ENCODE results near the gene KLHL36.

Gene KLHL36

DNA sequence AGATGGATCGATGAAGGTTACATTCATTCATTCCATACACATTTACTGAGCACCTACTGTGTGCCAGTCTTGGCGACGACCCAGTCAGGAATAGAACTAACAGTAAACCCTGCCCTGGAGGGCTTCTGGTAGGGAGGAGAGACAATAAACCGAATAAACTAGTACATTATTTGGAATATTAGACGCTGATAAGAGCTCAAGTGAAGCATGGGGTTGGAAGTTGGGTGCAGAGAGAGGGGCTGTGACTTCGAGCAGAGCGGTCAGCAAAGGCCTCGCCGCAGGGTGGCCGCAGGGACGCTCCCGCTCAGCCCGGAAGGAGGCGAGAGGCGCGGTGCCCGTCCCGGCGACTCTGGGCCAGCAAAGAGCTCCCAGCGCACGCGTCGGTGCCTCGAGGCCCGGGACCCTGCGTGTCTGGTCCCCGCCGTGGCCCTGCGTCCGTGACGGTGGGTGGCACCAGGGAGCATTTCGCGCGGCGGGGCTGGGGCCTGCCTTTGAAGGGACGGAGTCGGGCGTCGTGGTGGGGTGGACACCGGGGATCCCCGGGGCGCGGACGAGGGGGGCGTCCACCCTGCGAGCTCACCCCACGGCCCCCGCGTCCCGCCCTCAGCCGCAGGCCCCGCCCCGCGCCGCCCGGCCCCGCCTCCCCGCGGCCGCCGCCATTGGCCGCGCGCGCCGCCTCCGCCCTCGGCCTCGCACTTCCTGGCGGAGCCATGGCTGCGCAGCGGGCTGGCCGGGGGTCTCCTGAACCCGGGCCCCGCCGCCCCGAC is at the start of gene KLHL36:
TSS of gene KLHL36 (plus strand) at position 684 of the 767 bp plus-strand sequence. CDS start 2,357 bp downstream, outside the sequence.
- DNase-seq = no peak

DNA sequence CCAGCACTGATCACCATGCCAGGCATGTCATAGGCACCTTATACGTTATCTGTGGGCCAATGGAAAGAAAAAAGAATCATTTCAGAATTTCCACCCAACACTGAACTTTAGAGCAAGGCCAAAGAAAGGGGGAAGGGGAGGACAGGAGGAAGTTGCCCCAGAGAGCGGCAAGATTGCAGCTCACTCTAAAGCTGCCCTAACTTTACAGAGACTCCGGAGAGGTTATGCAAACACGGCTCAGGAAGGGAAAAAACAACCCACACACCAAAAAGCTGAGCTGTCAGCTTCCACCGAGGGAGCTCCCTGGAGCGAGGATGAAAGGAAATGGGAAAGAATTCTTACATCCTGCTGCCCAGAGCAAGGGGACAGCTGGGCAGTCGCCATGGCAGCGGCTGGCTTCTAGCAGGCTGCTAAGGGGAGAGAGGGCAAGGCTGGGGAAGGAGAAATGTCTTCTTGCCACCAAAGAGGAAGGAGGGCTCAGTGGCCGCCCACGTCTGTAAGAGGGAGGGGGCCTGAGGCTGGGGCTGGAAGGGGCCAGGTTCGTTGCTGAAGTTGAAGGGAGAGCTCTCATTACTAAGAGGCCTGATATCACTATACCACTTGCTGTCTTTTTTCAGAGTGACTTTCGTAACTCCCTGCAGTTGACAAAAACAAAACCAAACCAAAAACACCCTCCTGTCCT is 48.6 kb upstream of the KLHL36 start:
- DNase-seq = no peak

DNA sequence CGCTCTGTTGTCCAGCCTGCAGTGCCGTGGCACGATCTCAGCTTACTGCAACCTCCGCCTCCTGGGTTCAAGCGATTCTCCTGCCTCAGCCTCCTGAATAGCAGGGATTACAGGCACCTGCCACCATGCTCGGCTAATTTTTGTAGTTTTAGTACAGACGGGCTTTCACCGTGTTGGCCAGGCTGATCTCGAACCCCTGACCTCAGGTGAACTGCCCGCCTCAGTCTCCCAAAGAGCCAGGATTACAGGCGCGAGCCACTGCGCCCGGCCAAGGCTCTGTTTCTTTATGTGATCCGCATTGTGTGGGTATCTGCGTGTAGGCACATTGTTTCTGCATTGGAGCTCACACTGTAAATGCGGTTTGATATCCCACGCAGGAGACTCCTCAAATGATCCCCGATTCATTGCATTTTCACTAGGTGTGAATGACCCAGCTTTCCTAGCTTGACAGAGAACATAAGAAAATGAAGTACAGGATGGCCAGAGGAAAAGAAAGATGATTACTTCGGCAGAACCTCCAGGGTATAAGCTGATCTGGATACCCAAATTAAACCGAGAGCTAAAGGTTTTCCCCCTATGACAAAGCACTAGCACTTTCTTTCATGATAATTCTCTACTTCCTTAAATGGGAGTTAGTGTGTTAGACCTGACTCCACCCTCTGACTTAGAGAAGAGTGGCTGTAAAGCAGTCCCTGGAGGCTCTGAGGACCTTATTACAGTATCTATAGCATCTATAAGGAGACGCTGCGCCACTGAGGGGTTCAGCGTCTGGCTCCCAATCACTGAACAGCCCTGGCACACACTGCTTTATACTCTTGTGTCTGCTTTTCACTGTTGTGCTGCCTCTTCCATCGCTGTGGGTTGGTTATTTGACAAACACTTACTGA is 47.7 kb upstream of the KLHL36 start:
- DNase-seq = no peak

DNA sequence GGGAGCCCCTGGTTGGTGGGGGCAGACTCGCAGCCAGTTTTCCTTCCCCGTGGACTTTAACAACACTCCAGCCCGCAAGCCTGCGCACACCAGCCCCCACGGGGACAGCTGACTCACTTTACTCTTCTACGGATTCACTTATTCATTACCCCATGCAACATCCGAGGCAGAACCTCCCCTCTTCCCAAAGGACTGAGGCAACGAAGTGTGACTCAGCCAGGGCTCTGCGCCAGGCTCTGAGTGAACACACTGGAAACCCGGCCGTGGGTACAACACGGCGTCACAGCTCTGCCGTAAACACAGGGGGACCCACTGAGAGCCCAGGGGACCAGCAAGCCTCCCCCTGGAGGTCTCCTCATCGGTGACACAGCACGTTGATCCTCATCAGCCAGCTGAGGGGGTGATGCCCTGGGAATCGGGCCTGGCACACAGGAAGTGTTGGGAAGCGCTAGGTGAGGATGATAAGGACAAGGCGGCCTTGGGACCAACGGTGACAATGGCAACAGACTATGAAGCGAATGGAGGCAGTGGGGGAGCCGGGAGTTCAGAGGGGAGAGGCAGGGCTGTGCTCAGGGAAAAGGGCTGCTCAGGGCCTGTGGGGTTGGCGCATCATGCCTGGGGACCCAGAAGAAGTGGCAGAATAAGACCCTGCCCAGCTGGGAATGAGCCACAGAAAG is 45.0 kb upstream of the KLHL36 start:
- no peak for DNase-seq

DNA sequence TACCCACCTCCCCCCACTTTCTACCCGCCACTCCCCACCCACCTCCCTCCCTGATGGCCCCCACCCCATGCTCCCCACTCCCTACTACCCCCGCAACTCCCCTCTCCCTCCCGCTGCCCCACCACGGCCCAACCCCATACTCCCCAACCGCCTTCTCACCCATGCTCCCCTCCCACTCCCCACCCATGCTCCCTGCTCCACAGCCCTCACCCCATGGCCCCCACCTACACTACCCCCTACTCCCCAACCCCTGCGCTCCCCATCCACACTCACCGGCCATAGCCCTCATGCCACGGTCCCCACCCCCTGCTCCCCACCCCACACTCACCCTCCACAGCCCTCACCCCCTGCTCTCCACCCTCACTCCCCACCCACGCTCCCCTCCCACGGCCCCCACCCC is 44.4 kb upstream of the KLHL36 start:
- no peak for DNase-seq

DNA sequence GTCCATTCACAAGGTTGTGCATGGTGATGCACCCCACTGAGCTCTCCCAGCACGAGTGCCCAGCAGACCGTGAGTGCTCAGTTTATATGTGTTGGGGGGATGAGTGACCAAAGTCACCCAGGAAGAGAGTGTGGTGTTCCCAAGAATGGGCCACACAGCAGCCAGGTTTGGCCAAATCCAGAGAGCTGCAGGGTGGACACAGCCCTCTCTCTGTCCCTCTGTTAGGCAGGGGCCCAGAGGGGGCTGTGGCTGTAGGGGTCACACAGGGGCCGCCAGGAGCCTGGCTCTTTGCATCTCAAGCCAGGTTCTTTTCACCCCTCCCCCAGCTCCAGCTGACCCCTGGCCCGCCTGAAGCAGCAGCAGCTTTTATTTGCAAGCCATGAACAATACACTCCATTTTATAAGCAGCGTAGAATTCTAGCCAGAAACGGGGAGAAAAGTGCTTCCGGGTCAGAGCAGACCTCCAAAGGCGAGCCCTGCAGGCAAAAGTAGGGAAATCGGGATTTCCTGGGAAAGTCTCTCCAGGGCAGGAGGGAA is 43.8 kb upstream of the KLHL36 start:
- no peak for DNase-seq

DNA sequence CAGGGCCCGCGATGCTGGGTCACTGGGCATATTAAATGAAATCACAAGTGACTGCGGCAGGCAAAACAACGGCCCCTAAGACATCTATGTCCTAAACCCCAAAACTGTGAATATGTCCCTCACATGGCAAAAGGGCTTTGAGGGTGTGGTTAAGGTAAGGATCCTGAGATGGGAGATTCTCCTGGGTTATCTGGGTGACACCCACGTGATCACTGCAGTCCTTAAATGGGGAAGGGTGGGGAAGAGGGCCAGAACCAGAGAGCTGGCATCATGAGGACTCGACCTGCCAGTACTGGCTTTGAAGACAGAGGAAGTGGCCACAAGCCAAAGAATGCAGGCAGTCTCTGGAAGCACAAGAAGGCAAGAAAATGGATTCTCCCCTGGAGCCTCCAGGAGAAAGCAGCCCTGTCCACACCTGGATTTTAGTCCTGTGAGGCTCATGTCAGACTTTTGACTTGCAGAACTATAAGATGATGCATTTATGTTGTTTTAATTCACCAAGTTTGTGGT is 42.9 kb upstream of the KLHL36 start:
- DNase-seq = no peak

DNA sequence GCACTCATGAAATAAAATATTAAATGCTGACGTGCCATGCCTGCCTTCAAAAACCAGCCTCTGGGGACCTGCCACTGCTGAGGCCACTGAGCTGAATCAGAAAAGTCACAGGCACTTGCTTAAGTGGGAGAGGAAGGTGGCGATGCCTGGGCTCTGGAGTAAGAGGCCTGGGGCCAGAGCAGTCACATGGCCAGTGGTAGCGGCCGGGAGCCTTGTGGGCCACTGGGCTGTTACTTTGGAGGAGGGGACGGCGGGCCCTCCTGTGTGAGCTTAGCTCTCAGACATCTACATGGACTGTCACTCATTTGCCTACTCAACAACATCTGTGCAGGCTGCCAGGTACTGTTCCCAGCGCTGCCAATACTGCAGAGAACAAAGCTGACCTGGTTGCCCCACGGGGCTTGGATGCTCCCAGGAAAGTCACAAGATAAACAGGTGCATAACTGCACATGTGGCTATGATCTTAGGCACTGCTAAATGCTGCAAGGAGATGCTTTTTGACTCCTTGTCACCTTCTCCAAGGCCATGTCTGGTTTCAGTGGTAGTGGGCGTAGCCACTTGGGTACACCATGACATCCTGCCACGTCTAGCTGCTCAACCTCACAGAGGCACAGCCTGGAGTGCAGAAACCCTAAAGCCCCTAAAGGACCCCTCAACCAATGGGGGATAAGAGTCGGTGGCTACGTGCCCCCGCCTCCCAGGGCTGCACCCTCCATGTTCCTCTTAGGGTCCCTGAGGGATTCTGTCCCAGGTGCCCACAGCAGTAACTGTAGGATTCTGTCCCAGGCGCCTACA is 42.0 kb upstream of the KLHL36 start:
- no peak for DNase-seq

DNA sequence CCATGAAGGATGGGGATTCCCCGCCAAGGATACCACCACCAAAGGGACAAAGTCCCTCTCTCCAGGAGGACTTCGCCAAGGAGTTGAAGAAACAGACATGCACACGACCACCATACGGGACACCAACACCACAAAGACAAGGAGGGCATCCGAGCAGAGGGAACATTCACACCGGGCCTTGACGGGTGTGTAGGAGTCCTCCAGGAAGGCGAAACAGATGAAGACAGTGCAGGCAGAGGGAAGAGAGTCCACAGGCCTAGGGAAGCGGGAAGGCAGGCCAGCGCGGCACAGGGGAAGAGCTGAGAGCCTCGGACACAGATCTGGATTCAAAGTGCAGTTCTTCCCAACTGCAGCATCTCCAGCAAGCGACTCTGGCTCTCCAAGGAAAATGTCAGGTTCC is 41.2 kb upstream of the KLHL36 start:
- DNase-seq = no peak

DNA sequence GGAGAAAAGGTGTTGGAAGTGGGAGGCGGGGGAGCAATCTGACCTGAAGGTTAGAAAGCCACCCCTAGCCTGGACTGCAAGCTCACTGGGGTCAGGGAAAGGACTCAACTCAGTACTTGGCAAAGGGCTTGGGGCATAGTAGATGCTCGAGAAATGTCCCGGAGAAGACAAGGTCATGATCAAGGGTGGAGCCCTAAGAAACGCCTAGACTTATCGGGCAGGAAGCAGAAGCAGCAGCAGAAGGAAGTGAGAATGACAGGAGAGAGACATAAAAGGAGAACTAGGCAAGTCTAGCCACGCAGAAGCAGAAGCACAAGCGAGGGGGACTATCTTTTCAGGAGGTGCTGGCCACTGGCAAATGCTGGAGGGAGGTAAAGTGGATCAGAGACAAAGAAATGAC is 40.6 kb upstream of the KLHL36 start:
- no peak for DNase-seq

DNA sequence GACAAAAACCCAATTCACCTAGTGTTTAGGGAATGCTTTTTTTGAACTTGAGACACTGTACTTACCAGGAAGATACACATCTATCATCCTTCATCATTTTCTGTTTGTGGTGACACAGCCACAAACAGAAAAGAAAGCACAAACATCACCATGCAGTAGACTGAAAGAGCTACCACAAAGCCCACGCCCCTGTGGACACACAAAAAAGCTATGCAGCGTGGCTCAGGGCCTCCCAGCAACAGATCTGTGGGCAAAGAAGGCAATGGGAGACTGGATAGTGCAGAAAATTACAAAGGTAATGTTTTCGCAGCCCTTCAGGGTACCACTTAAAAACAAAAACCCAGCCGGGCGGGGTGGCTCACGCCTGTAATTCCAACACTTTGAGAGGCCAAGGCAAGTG is 40.0 kb upstream of the KLHL36 start:
- no peak for DNase-seq

DNA sequence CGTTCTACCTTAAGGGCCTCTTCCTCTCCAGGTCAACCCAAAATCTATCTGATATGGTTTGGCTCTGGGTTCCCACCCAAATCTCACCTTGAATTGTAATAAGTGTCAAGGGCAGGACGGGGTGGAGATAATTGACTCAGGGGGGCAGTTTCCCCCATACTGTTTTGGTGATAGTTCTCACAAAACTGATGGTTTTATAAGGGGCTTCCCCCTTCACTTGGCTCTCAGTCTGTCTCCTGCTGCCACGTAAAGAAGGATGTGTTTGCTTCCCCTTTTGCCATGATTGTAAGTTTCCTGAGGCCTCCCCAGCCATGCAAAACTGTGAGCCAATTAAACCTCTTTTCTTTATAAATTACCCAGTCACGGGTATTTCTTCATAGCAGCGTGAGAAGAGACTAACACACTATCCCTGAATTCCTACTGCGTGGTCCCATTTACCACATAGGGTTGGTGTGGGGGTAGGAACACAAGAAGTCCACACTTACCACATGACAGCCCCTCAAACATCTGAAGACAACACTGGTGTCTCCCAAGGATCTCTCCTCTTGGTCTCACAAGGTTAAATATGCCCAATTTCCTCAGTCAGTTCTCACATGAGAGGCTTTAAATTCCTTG is 38.6 kb upstream of the KLHL36 start:
- no peak for DNase-seq

DNA sequence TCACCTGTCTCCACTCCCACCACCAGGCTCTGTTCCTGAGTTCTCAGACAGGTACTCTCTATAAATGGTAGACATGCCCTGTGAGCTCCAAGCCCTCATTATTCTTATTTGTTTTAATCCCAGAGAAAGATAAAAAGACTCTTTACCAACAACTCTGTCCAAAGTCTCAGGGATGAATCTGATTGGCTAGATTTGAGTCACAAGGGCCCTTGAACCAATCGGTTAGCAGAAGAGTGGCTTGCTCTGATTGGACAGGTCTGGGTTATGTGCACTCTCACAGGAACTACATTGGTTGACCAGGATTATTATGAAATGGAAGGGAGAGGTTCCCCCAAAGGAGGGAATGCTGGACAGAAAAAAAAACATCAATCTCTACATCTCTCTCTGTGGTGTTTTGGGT is 37.9 kb upstream of the KLHL36 start:
- no peak for DNase-seq

DNA sequence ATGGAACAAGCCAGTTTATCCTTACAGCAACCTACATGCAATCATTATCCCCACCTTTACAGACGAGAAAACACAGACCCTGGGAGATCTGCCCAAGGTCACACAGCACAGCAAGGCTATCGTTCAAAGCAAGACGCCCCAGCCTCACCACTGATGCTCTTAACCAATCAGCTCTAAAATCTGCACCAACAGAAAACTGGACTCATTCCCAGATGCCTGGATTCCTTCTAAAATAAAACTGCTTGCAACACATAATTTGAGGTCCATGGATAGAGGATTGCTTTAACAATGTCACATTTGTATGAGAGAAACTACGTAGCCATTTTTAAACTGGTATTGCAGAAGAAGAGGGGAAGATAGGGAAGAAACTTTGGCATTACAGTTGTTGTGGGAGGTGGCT is 37.3 kb upstream of the KLHL36 start:
- DNase-seq = no peak

DNA sequence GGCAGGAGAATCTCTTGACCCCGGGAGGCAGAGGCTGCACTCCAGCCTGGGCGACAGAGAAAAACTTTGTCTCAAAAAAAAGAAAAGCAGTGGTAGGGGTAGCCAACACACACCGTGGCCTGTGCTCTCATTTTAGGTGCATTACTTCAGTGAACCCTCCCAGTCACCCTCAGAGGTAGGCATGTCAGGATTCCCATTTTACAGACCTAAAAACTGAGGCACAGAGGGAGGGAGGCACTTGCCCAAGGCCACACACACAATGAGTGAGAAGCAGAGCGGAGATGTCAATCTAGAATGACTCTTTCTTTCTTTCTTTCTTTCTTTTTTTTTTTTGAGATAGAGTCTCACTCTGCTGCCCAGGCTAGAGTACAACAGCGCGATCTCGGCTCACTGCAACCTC is 35.6 kb upstream of the KLHL36 start:
- DNase-seq = no peak

DNA sequence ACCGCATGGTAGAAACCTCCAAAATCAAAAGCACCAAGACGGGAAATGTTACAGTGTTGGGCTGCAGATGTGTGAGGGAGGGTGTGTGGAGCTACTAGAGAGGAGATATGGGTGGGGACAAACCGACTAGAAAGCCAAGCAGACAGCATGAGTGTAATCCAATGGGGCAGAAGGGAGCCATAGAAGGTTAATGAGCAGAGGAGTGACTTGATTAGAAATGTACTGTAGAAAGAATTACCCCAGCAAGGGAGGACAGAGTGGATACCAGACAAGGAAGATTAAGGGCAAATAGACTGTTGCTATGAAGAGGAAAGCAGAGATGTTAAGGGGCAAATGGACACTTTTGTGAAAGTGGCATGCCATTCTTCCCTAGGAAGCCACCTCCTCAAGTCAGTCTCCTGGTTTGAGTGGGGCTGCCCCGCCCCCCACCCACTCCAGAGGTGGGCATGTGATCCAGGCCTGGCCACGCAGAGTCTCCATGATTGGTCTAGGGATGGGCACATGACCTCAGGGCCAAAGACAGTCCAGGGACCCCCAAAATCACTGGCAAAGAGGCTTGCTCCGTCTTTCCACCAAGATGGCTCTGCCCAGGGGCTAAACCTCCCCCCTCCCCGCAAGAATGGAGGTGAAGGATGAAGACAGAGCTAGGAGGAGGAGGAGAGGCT is 34.8 kb upstream of the KLHL36 start:
- DNase-seq = no peak

DNA sequence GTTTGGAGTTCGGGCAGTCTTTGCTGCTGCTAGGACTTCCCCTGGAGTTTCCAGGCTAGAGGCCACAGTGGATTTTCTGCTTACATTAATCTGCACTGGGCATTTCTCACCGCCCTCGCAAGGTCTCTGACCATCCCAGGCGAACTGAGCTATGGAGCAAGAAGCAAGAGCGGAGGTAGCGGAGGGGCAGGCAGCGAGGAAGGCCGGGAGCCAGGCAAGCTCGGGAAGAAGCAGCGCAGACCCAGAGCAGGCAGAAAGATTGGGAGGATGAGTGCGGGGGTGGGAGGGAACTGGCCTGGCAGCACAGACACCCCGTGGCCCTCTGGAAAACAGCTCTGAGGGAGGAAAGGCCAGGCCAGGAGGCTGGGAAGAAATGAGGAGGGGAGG is 34.2 kb upstream of the KLHL36 start:
- no peak for DNase-seq

DNA sequence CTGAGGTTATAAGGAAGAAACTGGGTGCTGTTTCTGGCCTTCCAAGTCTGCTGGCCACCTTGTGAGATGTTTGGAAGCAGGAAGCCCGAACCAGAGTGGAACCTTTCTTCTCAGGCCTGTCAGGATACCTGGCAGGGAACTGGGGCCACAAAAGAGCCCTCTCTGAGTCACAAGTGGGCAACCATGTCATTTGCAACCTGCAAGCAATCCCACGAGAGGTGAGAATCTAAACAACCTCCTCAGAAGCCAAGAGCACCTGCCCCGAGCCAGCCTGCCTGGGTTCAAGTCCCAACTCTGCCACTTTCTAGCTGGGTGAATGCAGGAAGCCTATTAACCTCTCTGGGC is 33.7 kb upstream of the KLHL36 start:
- DNase-seq = no peak

DNA sequence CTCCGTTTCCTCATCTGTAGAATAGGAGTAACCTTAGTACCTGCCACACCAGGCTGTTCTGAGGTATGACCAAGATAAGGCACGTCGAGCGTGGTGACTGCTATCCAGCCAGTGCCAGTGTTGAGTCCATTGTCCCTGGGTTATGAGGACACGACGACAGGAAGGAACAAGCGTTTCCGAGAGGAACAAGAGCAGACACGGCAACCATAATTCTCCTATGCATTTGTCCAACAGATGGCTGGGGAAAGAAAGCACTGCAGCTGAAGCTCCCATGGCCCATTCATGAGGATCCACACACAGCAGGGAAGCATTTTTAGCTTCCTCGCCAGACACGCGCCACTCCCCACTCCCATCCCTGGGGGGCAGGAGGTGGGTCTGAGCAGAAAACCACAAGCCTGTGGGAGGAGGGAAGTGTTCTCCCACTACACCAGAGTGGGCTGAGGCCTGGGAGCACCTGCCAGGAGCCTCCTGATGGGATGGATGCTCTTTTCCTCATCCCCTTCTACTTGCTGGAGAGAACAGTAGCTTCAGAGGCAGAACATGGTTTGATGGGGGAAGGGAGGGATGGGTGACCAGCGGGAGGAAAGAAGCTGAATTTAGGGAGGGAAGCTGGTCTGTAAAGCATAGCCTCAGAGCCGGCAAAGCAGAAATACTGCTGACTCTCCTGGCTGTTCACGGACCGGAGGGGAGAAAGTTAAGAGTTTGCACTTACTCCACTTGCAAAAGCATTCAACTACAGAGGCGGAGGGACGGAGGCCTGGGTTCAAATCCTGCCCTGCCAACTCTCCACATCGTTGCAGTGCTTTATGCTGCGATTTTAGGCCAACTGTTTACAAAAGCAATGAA is 33.1 kb upstream of the KLHL36 start:
- no peak for DNase-seq

DNA sequence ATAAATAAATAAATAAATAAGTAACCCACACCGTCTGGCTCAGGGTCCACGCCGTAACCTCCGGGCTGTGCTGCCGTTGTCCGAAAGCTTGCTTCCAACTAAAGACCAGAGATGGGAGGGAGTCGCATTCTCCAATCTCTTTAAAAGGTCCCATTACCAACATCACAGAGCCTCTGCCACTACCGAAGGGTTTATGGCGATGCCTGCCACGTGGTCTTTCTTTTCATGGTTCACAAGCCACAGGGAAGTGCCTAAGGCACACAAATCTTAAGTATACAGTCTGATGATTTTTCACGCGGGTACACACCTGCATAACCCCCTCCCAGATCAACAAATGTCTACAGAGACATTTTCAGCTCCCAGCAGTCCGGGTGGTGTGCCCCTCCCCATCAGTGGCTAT is 31.8 kb upstream of the KLHL36 start:
- DNase-seq = no peak

Data from NCI-H510A (cell line).